Spleen (tissue), 13 donors: ENCODE results near the gene BSPRY. TPM values are rescaled to one million over a fixed set of nuclear protein-coding genes. Genes with fewer than 3 reads are reported as not detected.

Experiments
- DNase-seq: peaks from one replicate; pipeline ENCODE4 v3.0.0-alpha.2; 2020
- H3K27ac ChIP-seq, 8 donors: fragments of 200-600 bp; sonication (generic) in 7 of 8; 1 replicate in 4 of 8; 2 replicates in 4 of 8; pipeline versions ENCODE4 v1.5.0 to v1.8.0; 2016 to 2021; ENCODE audit warnings: inconsistent platforms in 4 of 8, mild to moderate bottlenecking in 4 of 8, moderate library complexity in 1 of 8
- H3K27me3 ChIP-seq, 7 donors: fragments of 200-600 bp; sonication (generic) in 6 of 7; replicated peaks in 1 of 7; 1 replicate in 4 of 7; 2 replicates in 3 of 7; pipeline versions ENCODE4 v1.5.0 to v1.8.0; 2016 to 2021; ENCODE audit warnings: inconsistent platforms in 3 of 7, mild to moderate bottlenecking in 1 of 7
- H3K36me3 ChIP-seq, 6 donors: fragments of 200-600 bp; sonication (generic) in 5 of 6; 1 replicate in 4 of 6; 2 replicates in 2 of 6; pipeline versions ENCODE4 v1.5.0 to v1.8.0; 2016 to 2021; ENCODE audit warnings: inconsistent platforms in 2 of 6
- H3K4me1 ChIP-seq, 6 donors: fragments of 200-600 bp; sonication (generic) in 5 of 6; 1 replicate in 3 of 6; 2 replicates in 3 of 6; pipeline versions ENCODE4 v1.5.0 to v1.8.0; 2016 to 2021; ENCODE audit warnings: inconsistent platforms in 3 of 6
- H3K4me3 ChIP-seq, 8 donors: fragments of 200-600 bp; sonication (generic) in 7 of 8; 1 replicate in 4 of 8; 2 replicates in 4 of 8; pipeline versions ENCODE4 v1.5.0 to v1.8.0; 2016 to 2021; ENCODE audit warnings: inconsistent platforms in 4 of 8, mild to moderate bottlenecking in 4 of 8, moderate library complexity in 2 of 8
- H3K9me3 ChIP-seq, 8 donors: fragments of 200-600 bp; sonication (generic) in 7 of 8; 1 replicate in 4 of 8; 2 replicates in 4 of 8; pipeline versions ENCODE4 v1.5.0 to v1.8.0; 2016 to 2021; ENCODE audit warnings: inconsistent platforms in 4 of 8
- CTCF ChIP-seq, 11 experiments: fragments of 200-600 bp in 7 of 11; fragments of 450-650 bp in 4 of 11; sonication (generic) in 4 of 11; IDR thresholded peaks in 8 of 11; conservative IDR thresholded peaks in 3 of 11; 1 replicate in 7 of 11; 2 replicates in 4 of 11; pipeline versions ENCODE4 v1.4.0 to v1.8.0; 2016 to 2021; ENCODE audit warnings: antibody characterized with exemption in 11 of 11, inconsistent platforms in 4 of 11, mild to moderate bottlenecking in 1 of 11
- POLR2A ChIP-seq, 3 donors: fragments of 450-650 bp; IDR thresholded peaks; one replicate each; pipeline ENCODE4 v1.5.1; 2017; ENCODE audit warnings: antibody characterized with exemption in 3 of 3, mild to moderate bottlenecking in 1 of 3
- POLR2AphosphoS5 ChIP-seq, 3 donors: sonication (generic); formaldehyde crosslinking; IDR thresholded peaks; one replicate each; pipeline ENCODE4 v1.5.1; 2017; ENCODE audit warnings: antibody characterized with exemption in 3 of 3
- WGBS, 5 donors: extraction: QIAGEN DNeasy Blood & Tissue Kit in 3 of 5; methylation state at CpG; one replicate each; pipeline versions ENCODE4 v1.1.5 to v1.1.7; 2013 to 2018; 5-methylcytosine and 5-hydroxymethylcytosine counted together
- intact Hi-C: fragments of 100-400 bp; cut with DNase I; formaldehyde crosslinking; loops from one replicate; pipeline ENCODE4 v1.15.0; 2023; ENCODE audit warnings: low total_unique reads
- long read RNA-seq, 2 donors: transcript quantifications; one replicate each; lab custom pipeline, GENCODE V29; 2026
- polyA plus RNA-seq, 3 donors: library from polyadenylated mRNA; stranded (reverse); fragments of 200-250 nt; gene quantifications; one replicate each; pipeline ENCODE4 v1.2.1, GENCODE V29; 2013
- total RNA-seq, 7 donors: library from RNA; depleted of rRNA in 3 of 7; stranded (reverse); fragments of >200 nt in 3 of 7; fragmentation: NEBNext Ultra II Directional in 4 of 7; extraction: Animal tissue kit (Norgen Biotek cat#: 25700) in 4 of 7; gene quantifications; one replicate each; pipeline versions ENCODE4 v1.1.0 to v1.2.1, GENCODE V29; 2016 to 2021
- donor health status: healthy with polysubstance abuse.
- donor health status: DM: no; HTN: no; CAD: no; lungs with moderate emphysema.
- donor health status: DM: no; HTN: no; CAD: no.
- donor health status: Bipolar disorder and iron deficiency.
- donor health status: healthy.
- donor health status: DM: no; HTN: no; CAD: no.
- donor health status: DM: yes; HTN: yes; CAD: no.

BSPRY gene
- 1 to 10 TPM in 3 of 7 donors, under 1 TPM in 4; 0.47 to 1.7 (median 0.79) TPM for total RNA-seq
- under 1 TPM; 0.26 to 0.77 (median 0.26) TPM for polyA plus RNA-seq
- long read RNA-seq, donor 1: 0 reads
- long read RNA-seq, donor 2, partial matches to known transcripts: 11 of 15 reads
- long read RNA-seq, donor 2, other reads (novel, unspliced or antisense): 0 of 15 reads

- DNase-seq: peak; percentile 85
- peaks cover 10 to 27% (median 23%) of the 10 kb centered on the region in 6 donors for H3K4me1 ChIP-seq
- peaks cover 0 to 31% (median 10%) of the 10 kb centered on the region in 7 donors for H3K27me3 ChIP-seq
- H3K9me3 ChIP-seq: no peaks in the 10 kb centered on the region
- peak within 1 kb of the TSS; percentile 37 to 87 (median 56) for H3K4me3 ChIP-seq
- H3K27ac ChIP-seq: peak within 1 kb of the TSS in 1 of 8 donors; percentile 33
- no peaks in the 10 kb centered on the region for H3K36me3 ChIP-seq
- intact Hi-C loops: no loop called here
- TF ChIP-seq POLR2A (IDR thresholded peaks at IDR 0.05) (no peak), POLR2AphosphoS5 (IDR thresholded peaks at IDR 0.05) (no peak), CTCF (IDR thresholded peaks at IDR 0.05 in 8 of 11, conservative IDR thresholded peaks at IDR 0.05 in 3 of 11) (no peak)
- WGBS, 5 donors: 0 to 5% (median 2%) methylated on average over 15 to 71 of the region's 71 CpGs
Observed at GRCh38 chr9:113349445-113350094, at the start of gene BSPRY. BSPRY (plus strand) TSS chr9:113349541; CDS start chr9:113349580, 39 bp downstream.

GRCh38 chr9:113299800-113300292 is 49.5 kb upstream of the BSPRY start:
- H3K27me3 ChIP-seq: peaks cover 0 to 5% (median 0%) of the 10 kb centered on the region in 7 donors
- H3K9me3 ChIP-seq: no peaks in the 10 kb centered on the region
- H3K27ac ChIP-seq: no peak overlapping the region
- H3K4me1 ChIP-seq: peaks cover 0 to 6% (median 0%) of the 10 kb centered on the region in 6 donors
- no peak for TF ChIP-seq POLR2AphosphoS5 (IDR thresholded peaks at IDR 0.05)
- TF ChIP-seq POLR2A (IDR thresholded peaks at IDR 0.05): no peak
- no peak for TF ChIP-seq CTCF (IDR thresholded peaks at IDR 0.05 in 8 of 11, conservative IDR thresholded peaks at IDR 0.05 in 3 of 11)
- intact Hi-C loops: no loop called here
- 32 to 41% (median 34%) methylated on average over 8 of the region's 8 CpGs for WGBS, 5 donors
- no peak overlapping the region for H3K4me3 ChIP-seq
- no peak for DNase-seq
- no peaks in the 10 kb centered on the region for H3K36me3 ChIP-seq

DNA sequence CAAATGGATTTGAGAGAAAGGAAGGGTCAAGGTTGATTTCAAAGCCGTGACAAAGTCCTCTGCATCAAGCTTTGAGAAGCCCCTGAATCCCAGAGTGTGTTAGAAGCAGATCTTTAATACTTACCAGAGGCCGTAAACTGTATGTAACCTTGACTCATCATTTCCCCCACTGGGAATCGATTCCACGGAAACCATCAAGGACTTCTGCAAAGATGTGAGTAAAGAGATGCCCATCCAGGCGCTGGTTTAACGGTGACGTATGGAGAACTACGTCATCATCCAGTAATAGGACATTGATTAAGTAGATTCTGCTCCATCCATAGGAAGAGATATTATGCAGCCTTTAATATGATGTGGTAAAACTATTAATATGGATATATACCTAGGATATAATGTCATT is 47.8 kb upstream of the BSPRY start:
- Histone ChIP-seq H3K4me1 (peaks cover 0 to 6% (median 0%) of the 10 kb centered on the region in 6 donors), H3K27ac (no peak overlapping the region), H3K36me3 (no peaks in the 10 kb centered on the region), H3K9me3 (no peaks in the 10 kb centered on the region), H3K27me3 (peaks cover 0 to 5% (median 0%) of the 10 kb centered on the region in 7 donors), H3K4me3 (no peak overlapping the region)
- no peak for TF ChIP-seq POLR2AphosphoS5 (IDR thresholded peaks at IDR 0.05)
- no peak for TF ChIP-seq CTCF (IDR thresholded peaks at IDR 0.05 in 8 of 11, conservative IDR thresholded peaks at IDR 0.05 in 3 of 11)
- TF ChIP-seq POLR2A (IDR thresholded peaks at IDR 0.05): no peak
- intact Hi-C loops: no loop called here
- DNase-seq: no peak
- WGBS, 5 donors: 73 to 82% (median 75%) methylated on average over 8 of the region's 8 CpGs

DNA sequence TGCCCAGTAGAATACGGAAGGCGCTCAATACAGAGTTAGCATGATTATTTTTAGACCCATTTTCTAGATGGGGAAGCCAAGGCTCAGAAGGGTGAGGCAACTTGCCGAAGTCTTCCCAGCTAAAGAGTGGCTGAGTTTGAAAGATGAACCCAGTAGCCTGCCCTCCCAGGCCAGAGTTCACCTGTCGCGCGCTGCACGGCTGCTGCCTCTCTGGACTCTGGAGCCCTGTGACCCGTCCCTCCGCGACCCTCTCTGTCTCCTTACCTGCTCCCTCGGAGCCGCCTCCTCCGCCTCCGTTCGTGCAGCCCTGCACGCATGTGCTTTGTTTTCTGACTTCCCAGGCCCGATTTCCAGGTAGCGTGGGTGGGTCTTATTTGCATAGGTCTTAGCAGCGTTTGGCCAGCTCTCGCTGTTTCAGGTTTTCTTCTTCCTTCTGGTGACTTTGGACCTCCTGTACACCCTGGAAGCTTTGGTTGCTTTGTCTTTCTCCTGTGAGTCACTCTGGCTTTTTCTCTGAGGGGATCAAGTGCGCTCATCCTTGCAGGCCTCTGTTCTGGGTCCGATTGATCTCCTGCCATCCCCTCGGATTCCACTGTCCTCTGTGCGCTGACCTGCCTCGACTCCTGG is 46.4 kb upstream of the BSPRY start, which contains the start of gene RNF183:
RNF183 (minus strand) TSS at position 585 of the 627 bp plus-strand sequence. CDS start 5,192 bp downstream, outside the sequence.
- intact Hi-C loops: no loop called here
- no peak within 1 kb of the TSS for H3K4me3 ChIP-seq
- H3K9me3 ChIP-seq: no peaks in the 10 kb centered on the region
- peaks cover 0 to 5% (median 0%) of the 10 kb centered on the region in 7 donors for H3K27me3 ChIP-seq
- H3K27ac ChIP-seq: no peak within 1 kb of the TSS
- WGBS, 5 donors: 85 to 91% (median 88%) methylated on average over 25 of the region's 25 CpGs
- no peak for TF ChIP-seq CTCF (IDR thresholded peaks at IDR 0.05 in 8 of 11, conservative IDR thresholded peaks at IDR 0.05 in 3 of 11)
- TF ChIP-seq POLR2A (IDR thresholded peaks at IDR 0.05): no peak
- no peak for TF ChIP-seq POLR2AphosphoS5 (IDR thresholded peaks at IDR 0.05)
- H3K36me3 ChIP-seq: no peaks in the 10 kb centered on the region
- no peak for DNase-seq
- peaks cover 0 to 6% (median 0%) of the 10 kb centered on the region in 6 donors for H3K4me1 ChIP-seq
